Activated CD8-positive, alpha-beta memory T cell treated with anti-CD3 and anti-CD28 coated beads for 4 hours (primary cell): Measurements from ENCODE around the gene LPCAT1.

Experiments used
- DNase-seq, 2 donors: peaks; one replicate each; pipeline ENCODE4 v3.0.0-alpha.2; 2020; ENCODE audit warnings: low read depth in 2 of 2

Gene LPCAT1

DNA sequence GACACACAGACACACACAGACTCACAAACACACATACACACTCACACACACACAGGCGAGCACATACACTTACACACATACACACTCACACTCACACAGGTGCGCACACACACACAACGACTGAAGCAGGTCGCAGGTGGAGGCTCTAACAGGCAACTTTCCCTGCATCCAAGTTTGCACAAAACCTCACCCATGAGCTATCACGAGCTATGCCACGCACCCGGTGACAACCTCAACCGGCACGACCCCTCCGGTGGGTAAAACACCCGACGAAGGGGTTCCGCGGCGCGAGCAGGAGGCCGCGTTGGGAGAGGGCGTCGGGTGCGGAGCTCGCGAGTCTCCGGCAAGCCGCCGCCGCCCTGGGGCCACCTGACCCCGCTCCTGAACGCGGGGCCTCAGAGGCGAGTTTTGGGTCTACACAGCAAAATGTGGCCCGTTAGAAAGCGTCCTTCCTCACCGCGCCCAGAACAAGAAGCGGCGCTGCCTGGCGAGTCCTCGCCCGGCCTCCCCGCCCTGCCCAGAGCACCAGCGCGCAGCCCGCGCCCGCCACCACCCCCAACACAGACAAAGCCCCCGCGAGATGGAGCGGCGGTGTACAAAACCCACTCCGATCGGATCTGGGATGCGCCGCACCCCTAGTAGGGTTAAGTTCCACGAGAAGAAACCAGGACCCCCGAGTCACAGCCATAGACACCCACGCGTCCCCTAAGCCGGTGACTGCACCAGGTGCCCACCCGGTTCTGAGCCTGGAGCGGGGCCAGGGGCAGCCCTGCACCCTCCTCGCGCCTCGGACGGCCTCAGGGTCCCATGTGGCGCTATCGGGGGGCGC lies 79.2 kb downstream of the LPCAT1 start:
- DNase-seq = no peak

DNA sequence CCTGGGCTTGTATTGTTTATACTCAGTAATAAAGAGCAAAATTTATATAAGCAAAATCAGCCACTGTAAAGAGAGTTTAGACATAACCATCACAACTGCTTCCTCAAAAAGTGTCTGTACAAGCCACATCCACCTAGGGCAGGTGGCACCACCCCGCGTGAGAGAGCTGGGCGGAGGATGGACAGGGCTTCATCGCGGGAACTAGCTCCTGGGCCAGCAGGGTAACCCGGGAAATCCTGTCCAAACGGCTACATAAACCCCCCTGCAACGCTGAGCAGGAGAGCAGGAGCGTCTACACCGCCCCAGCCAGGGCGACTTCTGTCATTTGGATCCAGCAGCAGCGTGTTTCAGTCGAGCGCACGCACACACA lies 79.8 kb downstream of the LPCAT1 start:
- DNase-seq = no peak

DNA sequence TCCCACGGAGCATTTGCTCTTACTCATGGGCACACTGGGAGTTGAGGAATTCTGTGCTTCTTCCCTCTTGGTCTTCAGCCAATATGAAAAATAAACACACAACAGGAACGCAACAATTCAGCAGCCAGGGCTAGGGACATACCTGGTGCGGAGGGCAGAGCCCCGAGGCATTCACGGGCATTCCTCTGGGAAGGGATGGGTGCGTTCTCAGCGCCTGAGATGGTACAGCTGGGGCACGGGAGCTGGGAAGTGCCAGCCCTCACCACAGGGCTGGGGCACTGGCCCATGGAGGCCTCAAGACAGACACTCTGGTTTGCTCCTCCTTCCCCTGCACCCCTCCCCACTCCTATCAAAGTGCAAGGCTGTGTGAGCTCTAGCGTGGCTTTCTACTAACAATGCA lies 80.6 kb downstream of the LPCAT1 start:
- no peak for DNase-seq

DNA sequence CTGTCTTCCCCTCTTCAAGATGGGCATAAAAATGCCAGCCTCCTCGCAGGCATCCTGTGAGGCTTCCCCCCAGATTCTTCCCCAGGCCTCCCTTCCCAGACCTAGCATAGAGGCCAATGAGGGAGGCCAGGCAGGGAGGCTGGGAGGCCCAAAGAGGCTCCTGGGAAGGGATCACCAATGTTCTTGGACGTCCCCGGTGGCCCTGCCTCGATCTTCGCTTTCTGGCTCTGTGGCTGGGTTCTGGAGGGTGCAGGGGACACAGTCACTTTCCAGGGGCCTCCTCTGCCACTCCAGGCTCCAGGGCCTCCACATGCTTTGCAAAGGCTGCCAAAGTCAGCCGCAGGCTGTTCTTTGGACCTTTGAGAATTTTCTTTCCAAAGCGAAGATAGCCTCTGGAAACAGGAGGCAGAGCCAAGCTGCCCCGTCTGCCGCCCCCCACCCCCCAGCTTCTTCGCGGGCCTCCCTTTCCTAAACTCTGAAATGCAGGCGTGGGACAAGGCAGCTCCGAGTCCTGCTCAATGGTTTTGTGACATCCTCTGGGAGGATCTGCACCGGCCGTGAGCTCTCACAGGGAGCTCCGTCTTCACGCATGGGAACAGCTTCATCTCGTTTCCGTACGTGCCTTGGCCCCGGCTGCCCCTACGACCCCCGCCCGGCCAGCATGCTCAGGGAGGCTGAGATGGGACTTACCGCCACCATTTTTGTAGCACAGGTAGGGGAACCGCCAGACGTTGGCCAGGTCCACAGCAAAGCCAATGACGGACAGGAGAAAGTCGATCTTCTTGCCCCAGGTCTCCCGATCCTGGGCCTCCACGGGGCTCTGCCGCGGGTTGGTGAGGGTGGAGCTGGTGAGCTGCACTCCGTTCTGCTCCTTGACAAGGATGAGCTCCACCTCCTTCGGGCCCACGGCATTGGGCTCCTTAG lies 81.3 kb downstream of the LPCAT1 start:
- no peak for DNase-seq

DNA sequence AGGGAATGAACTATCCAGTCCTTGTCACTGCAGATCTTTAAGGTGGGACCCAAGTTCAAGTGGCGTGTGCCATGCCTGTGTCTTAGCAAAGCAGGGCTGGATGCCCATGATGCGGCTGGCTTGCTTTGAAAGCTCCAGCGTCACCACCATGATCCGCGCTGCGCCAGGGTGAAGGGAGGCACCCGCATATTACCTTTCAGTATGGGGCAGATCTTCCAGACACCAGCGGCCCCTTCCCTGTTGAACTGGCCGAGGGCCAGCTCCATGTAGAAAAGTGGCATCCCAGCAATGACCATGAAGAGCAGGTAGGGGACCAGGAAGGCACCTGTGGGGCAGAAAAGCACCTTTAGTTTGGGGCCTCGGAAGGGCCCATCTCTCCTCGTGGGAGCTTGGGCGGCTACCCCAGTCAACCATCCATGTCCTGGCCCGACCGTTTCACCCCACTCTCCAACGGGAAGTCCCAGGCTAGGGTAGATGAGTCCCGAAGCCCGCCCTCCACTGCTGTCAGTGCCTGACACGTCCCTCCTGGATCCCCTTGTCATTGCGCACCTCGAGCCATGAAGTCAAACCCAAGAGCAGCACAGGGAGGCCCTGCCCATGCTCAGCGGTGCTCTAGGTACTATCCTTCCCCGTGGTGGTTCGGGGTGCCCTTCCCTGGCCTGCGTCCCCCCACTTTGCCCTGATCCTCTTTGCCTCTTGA lies 82.4 kb downstream of the LPCAT1 start:
- no peak for DNase-seq

DNA sequence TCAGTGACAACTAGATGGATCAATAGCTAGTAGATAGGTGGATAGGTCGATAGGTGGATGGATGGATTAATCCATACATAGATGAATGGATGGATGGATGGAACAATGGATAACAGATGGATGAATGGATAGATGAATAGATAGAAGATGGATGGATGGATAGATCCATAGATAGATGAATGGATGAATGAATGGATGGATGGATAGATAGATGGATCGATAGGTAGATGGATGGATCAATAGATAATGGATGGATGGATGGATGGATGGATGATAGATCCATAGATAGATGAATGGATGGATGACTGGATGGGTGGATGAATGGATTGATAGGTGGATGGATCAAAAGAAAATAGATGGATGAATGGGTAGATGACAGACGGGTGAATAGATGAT lies 83.7 kb downstream of the LPCAT1 start:
- no peak for DNase-seq

DNA sequence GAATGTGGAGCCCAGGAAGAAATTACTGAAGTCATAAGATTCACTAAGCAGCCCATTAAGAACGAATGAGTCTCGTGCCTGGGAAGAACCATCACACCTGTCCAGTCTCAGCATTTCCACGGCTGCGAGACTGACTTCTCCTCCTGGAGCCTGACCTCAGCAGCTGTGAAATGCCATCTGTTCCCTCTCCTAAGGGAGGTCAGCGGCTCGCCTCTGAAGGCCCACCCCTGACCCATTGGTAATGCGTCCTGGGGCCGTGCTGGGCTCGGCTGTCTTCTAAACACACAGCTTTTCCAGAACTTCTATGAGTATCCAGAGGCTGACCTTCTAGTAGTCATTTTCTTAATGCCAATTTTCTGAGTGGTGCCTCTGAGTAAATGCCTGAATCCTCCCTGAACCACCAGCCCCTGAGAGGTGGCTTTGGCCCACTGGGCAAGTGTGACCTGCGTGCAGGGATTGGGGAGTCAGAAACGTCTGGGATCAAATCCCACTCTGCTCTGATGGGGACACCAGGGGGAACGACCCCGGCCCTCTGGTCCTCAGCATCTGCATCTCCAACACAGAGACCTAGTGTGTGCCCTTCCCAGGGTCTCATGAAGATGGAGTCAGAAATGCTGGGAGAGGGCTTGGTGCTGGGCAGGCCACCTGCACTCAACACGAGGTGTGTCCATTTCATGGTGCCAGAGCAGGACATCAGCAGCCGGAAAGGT lies 84.2 kb downstream of the LPCAT1 start:
- no peak for DNase-seq

DNA sequence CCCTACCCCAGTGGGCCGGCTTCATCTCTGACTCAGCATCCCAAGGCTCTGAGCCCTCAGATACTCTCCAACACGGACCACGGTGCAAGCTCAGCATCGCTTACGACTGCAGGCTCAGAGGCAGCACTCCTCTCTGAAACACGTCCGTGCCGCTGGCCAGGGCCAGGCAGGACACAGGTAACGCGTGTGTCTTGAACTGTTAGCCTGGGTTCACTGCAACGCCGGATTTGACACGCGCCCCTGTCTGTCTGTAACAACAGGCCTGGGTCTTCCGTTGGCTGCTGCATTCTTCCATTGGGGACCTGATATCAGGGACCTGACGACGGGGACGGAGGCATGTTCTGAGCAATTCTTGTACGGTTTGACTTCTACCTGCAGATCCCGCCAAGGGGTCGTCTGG lies 84.9 kb downstream of the LPCAT1 start:
- DNase-seq = no peak

DNA sequence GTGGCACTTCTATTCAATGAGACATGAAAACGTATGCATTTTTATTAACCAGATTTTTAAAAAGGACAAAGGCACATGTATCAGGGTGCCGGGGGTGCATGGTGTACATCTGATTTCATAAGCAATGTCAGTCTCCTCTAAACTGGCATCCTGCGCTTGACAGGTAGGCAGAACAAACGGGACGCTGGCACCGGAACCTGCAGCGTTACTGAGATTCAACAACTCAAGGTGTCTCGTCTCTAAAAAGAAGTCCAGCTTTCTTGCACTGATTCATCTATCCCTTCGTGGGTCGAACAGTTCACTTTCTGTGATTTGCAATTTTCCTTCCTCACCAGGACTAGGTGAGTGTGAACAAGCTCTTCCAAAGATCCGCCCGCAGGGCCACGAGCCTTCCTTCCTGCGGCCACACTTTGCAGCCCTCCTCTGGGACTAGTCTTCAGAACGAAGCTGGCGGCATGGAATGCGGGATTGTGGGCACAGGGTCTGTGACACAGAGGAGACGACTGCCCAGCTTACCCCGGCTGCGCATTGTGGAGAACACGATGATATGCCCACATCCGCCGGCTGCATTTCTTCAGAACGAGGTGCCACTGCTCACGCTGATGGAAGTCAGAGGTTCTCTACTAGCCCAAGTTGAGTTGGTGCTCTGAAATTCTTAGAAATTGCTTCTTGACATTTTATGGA lies 85.7 kb downstream of the LPCAT1 start:
- no peak for DNase-seq

DNA sequence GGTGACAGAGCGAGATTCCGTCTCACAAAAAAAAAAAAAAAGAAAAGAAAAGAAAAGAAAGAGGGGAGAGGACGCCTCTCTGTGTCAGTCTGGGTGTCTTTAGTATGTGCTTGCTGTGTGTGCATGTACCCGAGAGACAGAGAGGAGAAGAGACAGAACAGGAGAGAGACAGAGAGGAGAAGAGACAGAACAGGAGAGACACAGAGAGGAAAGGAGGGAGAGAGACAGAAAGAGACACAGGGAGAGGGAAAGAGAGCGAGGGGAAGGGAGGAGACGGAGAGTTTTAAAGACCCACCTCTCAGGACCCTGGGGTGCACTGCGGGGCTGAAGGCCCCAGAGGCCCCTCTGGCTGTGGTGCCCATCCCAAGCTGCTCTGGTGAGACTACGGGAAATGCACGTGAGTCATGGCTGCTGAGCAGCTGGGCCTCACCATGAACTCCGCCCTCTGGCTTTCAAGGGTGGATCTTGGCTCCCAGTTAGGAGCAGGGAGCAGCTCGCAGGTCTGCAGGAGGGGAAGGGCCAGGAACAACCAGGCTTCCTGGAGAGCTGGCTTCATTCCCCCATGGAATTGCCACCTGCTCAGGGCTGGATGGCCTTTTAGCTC lies 86.4 kb downstream of the LPCAT1 start:
- no peak for DNase-seq

DNA sequence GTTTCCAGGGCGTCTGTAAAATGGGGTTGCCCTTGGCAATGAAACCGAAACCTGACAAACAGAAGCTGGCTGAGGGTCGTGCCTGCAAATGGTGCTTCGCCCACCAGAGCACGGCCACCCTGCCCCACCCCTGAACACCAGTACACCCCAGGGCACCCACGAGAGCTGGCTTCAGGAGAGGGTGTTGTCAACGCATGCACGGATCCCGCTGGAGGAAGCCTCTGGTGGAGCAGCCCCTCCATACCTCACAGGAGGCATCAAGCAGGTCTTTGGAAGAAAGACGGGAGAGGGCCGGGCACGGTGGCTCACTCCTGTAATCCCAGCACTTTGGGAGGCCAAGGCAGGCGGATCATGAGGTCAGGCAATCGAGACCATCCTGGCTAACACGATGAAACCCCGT lies 87.1 kb downstream of the LPCAT1 start:
- no peak for DNase-seq

DNA sequence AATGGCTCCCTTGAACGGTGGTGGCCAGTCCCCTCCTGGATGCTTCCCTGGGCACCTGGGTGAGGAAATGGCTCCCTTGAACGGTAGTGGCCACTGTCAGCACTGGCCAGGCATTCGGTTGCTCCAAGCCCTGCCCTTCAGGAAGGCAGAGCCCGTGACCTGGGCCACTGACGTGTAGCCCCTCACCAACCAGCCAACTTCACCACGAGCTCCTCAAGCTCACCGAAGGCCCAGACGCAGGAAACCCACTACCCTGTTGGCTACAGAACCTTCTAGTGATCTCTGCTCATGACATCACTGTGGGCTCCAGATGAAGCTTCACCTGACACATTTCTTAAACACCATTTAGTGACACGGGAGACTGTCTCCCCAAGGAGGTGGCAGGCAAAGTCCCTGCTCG lies 87.7 kb downstream of the LPCAT1 start:
- DNase-seq = no peak

DNA sequence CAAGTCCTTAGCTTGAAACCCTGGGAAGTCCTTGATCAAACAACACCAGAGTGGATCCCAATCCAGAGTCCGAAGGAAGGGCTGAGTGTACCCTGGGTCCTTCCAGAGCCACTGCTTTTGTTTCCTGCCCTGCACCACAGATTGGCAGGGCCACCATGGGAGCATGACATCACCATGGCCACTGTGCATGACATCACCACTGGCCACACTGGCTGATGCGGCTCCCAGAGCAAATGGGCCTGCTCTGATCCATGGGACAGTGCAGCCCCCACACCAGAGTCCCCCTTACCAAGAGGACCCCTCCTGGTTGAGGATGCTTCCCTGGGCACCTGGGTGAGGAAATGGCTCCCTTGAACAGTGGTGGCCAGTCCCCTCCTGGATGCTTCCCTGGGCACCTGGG lies 88.4 kb downstream of the LPCAT1 start:
- no peak for DNase-seq

DNA sequence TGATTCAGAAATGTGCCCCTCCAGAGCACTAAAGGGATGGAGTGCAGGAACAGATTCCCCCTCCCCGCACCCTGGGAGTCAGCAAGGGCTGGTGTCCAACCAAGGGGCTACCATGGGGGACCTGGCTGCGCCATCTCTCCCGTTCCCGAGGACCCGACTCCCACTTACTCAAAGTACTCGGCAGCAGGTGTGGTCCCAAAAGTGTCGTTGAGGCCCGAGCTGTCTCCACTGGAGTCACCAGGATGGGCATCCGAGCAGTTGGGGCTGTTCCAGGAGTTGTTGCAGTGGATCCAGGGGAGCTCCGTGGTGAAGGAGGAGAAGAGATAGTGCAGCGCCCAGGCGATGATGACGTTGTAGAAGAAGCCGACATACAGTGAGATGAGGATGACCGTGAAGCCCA lies 91.5 kb downstream of the LPCAT1 start:
- DNase-seq = no peak

DNA sequence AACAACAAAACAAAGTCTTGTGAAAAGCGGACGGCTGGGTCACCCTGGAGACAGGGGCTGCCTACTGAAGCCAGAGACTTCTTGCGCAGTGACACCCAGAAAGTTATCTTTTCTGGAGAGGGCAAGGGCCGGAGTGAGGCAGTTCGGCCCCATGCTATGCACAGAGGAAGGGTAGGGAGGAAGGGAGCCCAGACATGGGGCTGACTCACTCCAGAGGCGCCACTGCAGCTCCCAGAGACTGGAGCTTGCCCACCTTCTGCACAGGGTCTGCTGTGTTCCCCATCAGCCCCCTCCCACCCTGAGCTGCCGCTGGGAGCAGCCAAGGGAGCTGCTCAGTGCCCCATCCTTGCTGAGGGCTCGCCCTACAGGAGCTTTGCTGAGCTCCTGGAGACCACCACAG lies 91.9 kb downstream of the LPCAT1 start:
- DNase-seq = no peak

DNA sequence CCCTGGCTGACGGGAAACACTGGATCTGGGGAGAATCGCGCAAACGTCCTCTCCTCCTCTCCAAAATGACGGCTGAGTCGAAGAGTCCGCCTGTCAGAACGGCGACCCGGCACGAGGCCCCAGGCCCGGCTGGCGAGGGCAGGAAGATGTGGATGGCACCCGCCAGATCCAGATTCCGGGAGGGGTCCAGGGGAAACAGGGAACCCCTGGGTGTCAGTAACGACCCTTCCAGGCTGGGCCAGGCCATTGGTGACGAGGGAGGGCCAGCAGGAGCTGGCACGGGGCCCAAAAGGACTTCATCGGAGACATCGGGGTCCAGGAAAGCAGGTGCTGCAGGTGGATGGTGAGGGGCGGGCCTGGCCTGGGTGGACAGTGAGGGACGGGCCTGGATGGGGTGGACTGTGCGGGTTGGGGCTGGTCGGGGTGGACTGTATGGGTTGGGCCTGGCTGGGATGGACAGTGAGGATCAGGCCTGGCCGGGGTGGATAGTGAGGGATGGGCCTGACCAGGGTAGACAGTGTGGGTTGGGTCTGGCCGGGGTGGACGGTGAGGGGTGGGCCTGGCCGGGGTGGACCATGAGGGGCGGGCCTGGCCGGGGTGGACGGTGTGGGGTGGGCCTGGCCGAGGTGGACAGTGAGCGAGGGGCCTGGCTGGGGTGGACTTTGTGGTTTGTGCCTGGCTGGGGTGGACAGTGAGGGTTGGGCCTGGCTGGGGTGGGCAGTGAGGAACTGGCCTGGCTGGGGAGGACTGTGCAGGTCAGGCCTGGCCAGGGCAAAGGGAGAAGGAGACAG lies 92.5 kb downstream of the LPCAT1 start:
- DNase-seq = no peak

DNA sequence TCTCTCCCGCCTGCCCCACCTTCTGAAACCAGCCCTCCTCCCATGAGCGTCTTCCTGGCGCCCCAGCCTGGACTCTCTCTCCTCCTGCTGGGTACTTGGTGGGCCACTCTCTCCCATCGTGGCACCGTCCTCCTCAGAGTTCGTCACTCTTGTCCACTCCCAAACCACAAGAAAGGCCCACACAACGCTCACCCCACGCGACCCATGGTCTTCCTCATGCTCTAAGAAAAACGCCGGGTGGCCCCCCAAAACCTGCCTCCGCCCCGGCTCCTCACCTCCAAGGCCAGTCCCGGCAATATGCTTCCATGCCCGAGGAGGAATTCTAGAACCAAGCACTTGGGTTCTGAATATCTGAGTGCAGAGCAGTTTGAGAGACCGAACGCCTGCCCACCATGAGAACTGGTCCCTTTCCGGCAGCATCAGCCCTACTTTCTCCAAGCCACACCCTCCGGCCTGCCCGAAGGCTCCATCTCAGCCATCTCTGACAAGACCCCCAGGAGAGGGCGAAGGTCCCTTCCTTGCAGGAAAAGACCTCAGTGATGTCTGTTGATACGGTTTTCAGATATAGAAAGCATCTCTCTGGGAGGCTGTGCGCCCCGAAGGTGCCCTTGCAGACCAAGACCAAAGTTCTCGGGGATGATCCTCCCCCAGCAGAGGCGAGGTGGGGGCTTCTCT lies 93.5 kb downstream of the LPCAT1 start:
- DNase-seq = no peak

DNA sequence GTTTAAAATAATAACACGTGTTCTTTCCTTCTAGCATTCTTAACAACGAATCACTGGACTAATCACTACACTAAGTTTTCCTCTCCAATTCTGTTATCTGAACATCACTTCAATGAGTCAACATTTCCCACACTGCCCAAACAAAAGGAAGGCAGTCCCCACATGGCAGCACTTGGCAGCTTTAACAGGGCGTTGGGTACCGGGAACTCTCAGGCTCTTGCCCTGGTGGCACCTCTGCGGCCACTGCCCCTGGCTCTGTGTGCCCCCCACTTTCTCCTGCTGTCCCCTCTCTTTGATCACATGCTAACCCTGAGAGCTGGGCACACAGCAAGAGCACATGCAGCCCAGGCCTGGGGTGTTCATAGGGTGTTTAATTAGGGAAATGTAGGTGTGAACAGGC lies 94.3 kb downstream of the LPCAT1 start:
- DNase-seq = no peak

DNA sequence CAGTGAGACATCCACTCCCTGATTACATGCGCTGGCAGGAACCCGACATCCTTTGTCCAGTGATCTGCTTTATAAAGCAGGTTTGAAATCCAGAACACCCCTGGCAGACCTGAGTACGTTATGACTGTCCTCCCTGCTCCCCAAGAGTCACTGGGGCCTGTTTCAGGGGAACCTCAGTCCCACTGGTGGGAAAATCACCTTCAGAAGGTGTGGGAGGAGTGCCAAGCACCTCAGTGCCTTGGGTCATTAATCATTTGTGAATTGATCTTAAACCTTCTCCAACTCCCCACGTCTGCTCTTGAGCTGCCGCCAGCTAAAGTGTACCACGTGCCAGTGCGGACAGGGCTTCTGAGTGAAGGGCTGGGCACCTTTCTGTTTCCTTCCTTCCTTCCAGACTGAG lies 94.7 kb downstream of the LPCAT1 start:
- no peak for DNase-seq
